ENCODE results near the gene SERPINA3.

Gene SERPINA3

GRCh38 chr14:94594441-94594840 is 17.8 kb upstream of the SERPINA3 start:
- Histone ChIP-seq H3K9me3 (ENCODE audit: insufficient read depth, low read depth, low read length) (0 out of 2 replicates have a peak, but pooled peaks cover 2% of the 10 kb centered on the region), H3K79me2 (ENCODE audit: insufficient read depth, low read length) (no peaks in the 10 kb centered on the region), H3K4me2 (ENCODE audit: low read depth, low read length, poor library complexity, severe bottlenecking) (no peak overlapping the region), H4K20me1 (ENCODE audit: insufficient read depth, low read length, poor library complexity, severe bottlenecking) (no peaks in the 10 kb centered on the region), H3K36me3 (ENCODE audit: insufficient read depth, low read length) (no peaks in the 10 kb centered on the region), H3K4me1 (ENCODE audit: insufficient read depth, low read length, poor library complexity, severe bottlenecking) (no peaks in the 10 kb centered on the region), H3K9me2 (replicated peaks; ENCODE audit: low read depth, low read length) (no peaks in the 10 kb centered on the region), H3K27me3 (ENCODE audit: insufficient read depth, low read length, poor library complexity, severe bottlenecking) (no peaks in the 10 kb centered on the region), H3F3A (ENCODE audit: low read depth) (no peaks in the 10 kb centered on the region), H3K9ac (ENCODE audit: low read depth, low read length, poor library complexity, severe bottlenecking) (no peak overlapping the region), H3K4me3 (ENCODE audit: low read length, poor library complexity, severe bottlenecking) (no peak overlapping the region), H2AFZ (ENCODE audit: low read length) (no peak overlapping the region)
- TF ChIP-seq EZH2phosphoT487 (IDR thresholded peaks at IDR 0.05; ENCODE audit: borderline replicate concordance) (no peak), CTCF (conservative IDR thresholded peaks at IDR 0.05; ENCODE audit: low read length) (no peak)

- H3K79me2 ChIP-seq (ENCODE audit: insufficient read depth, low read length) = no peaks in the 10 kb centered on the region
- H3K9ac ChIP-seq (ENCODE audit: low read depth, low read length, poor library complexity, severe bottlenecking) = no peak overlapping the region
- no peaks in the 10 kb centered on the region for H3K9me2 ChIP-seq (replicated peaks; ENCODE audit: low read depth, low read length)
- no peaks in the 10 kb centered on the region for H3F3A ChIP-seq (ENCODE audit: low read depth)
- H4K20me1 ChIP-seq (ENCODE audit: insufficient read depth, low read length, poor library complexity, severe bottlenecking) = no peaks in the 10 kb centered on the region
- no peaks in the 10 kb centered on the region for H3K27me3 ChIP-seq (ENCODE audit: insufficient read depth, low read length, poor library complexity, severe bottlenecking)
- no peaks in the 10 kb centered on the region for H3K36me3 ChIP-seq (ENCODE audit: insufficient read depth, low read length)
- H3K4me1 ChIP-seq (ENCODE audit: insufficient read depth, low read length, poor library complexity, severe bottlenecking) = no peaks in the 10 kb centered on the region
- 0 out of 2 replicates have a peak, but pooled peaks cover 2% of the 10 kb centered on the region for H3K9me3 ChIP-seq (ENCODE audit: insufficient read depth, low read depth, low read length)
- H3K4me2 ChIP-seq (ENCODE audit: low read depth, low read length, poor library complexity, severe bottlenecking) = no peak overlapping the region
- H3K4me3 ChIP-seq (ENCODE audit: low read length, poor library complexity, severe bottlenecking) = no peak overlapping the region
- no peak overlapping the region for H2AFZ ChIP-seq (ENCODE audit: low read length)
- no peak for TF ChIP-seq EZH2phosphoT487 (IDR thresholded peaks at IDR 0.05; ENCODE audit: borderline replicate concordance)
Observed at GRCh38 chr14:94595912-94596311, 16.3 kb upstream of the SERPINA3 start.

GRCh38 chr14:94596361-94596760 is 15.8 kb upstream of the SERPINA3 start:
- H3K4me1 ChIP-seq (ENCODE audit: insufficient read depth, low read length, poor library complexity, severe bottlenecking) = no peaks in the 10 kb centered on the region
- TF ChIP-seq CTCF (conservative IDR thresholded peaks at IDR 0.05; ENCODE audit: low read length) (no peak), EZH2phosphoT487 (IDR thresholded peaks at IDR 0.05; ENCODE audit: borderline replicate concordance) (no peak)
- no peak overlapping the region for H3K9ac ChIP-seq (ENCODE audit: low read depth, low read length, poor library complexity, severe bottlenecking)
- H3K4me2 ChIP-seq (ENCODE audit: low read depth, low read length, poor library complexity, severe bottlenecking) = no peak overlapping the region
- no peaks in the 10 kb centered on the region for H4K20me1 ChIP-seq (ENCODE audit: insufficient read depth, low read length, poor library complexity, severe bottlenecking)
- H3K9me2 ChIP-seq (replicated peaks; ENCODE audit: low read depth, low read length) = no peaks in the 10 kb centered on the region
- H3K27me3 ChIP-seq (ENCODE audit: insufficient read depth, low read length, poor library complexity, severe bottlenecking) = no peaks in the 10 kb centered on the region
- H3K36me3 ChIP-seq (ENCODE audit: insufficient read depth, low read length) = no peaks in the 10 kb centered on the region
- no peaks in the 10 kb centered on the region for H3K79me2 ChIP-seq (ENCODE audit: insufficient read depth, low read length)
- no peak overlapping the region for H3K4me3 ChIP-seq (ENCODE audit: low read length, poor library complexity, severe bottlenecking)
- 0 out of 2 replicates have a peak, but pooled peaks cover 2% of the 10 kb centered on the region for H3K9me3 ChIP-seq (ENCODE audit: insufficient read depth, low read depth, low read length)
- no peaks in the 10 kb centered on the region for H3F3A ChIP-seq (ENCODE audit: low read depth)
- H2AFZ ChIP-seq (ENCODE audit: low read length) = no peak overlapping the region

- H3F3A ChIP-seq (ENCODE audit: low read depth) = no peaks in the 10 kb centered on the region
- no peak overlapping the region for H3K4me3 ChIP-seq (ENCODE audit: low read length, poor library complexity, severe bottlenecking)
- no peaks in the 10 kb centered on the region for H3K36me3 ChIP-seq (ENCODE audit: insufficient read depth, low read length)
- H3K9me2 ChIP-seq (replicated peaks; ENCODE audit: low read depth, low read length) = no peaks in the 10 kb centered on the region
- TF ChIP-seq CTCF (conservative IDR thresholded peaks at IDR 0.05; ENCODE audit: low read length) (no peak), EZH2phosphoT487 (IDR thresholded peaks at IDR 0.05; ENCODE audit: borderline replicate concordance) (no peak)
- no peaks in the 10 kb centered on the region for H3K4me1 ChIP-seq (ENCODE audit: insufficient read depth, low read length, poor library complexity, severe bottlenecking)
- H3K27me3 ChIP-seq (ENCODE audit: insufficient read depth, low read length, poor library complexity, severe bottlenecking) = no peaks in the 10 kb centered on the region
- H4K20me1 ChIP-seq (ENCODE audit: insufficient read depth, low read length, poor library complexity, severe bottlenecking) = no peaks in the 10 kb centered on the region
- H2AFZ ChIP-seq (ENCODE audit: low read length) = no peak overlapping the region
- no peak overlapping the region for H3K4me2 ChIP-seq (ENCODE audit: low read depth, low read length, poor library complexity, severe bottlenecking)
- no peaks in the 10 kb centered on the region for H3K79me2 ChIP-seq (ENCODE audit: insufficient read depth, low read length)
- H3K9me3 ChIP-seq (ENCODE audit: insufficient read depth, low read depth, low read length) = 0 out of 2 replicates have a peak, but pooled peaks cover 2% of the 10 kb centered on the region
- no peak overlapping the region for H3K9ac ChIP-seq (ENCODE audit: low read depth, low read length, poor library complexity, severe bottlenecking)
Observed at GRCh38 chr14:94597788-94598187, 14.4 kb upstream of the SERPINA3 start.
